ENCODE results near the gene LAG3. TPM values are rescaled to one million over a fixed set of nuclear protein-coding genes. Genes with fewer than 3 reads are reported as not detected.

Gene LAG3
- total and polyA plus RNA-seq, 10 of the 15 experiments (the other 5 are each of a cell fraction or from before 2014, with no cell fraction given), result 0.52 to 4.2 (median 1.0) TPM; not detected in 1

- Histone ChIP-seq H3K9ac (ENCODE audit: control insufficient read depth, insufficient read depth, low read length) (no peak overlapping the region), H3K27me3 (replicated peaks in 1 of 2; ENCODE audit: control insufficient read depth in 2 of 2, insufficient read depth in 2 of 2, low read length in 1 of 2) (no peaks in the 10 kb centered on the region), H3K4me1 (ENCODE audit: control insufficient read depth, insufficient read depth, low read length) (0 out of 2 replicates have a peak, but pooled peaks cover 2% of the 10 kb centered on the region), H2AFZ (ENCODE audit: control insufficient read depth, low read depth, low read length) (no peak overlapping the region), H4K20me1 (ENCODE audit: control insufficient read depth, insufficient read depth) (no peaks in the 10 kb centered on the region), H3K79me2 (ENCODE audit: control insufficient read depth, insufficient read depth, low read length) (no peaks in the 10 kb centered on the region), H3K27ac (ENCODE audit: control insufficient read depth, insufficient read depth) (no peak overlapping the region), H3K4me3 (no peak overlapping the region), H3K36me3 (ENCODE audit: control insufficient read depth in 2 of 2, insufficient read depth in 2 of 2, low read length in 1 of 2) (no peaks in the 10 kb centered on the region), H3K4me2 (ENCODE audit: control insufficient read depth, insufficient read depth) (no peak overlapping the region), H3K9me3 (replicated peaks; ENCODE audit: control insufficient read depth, insufficient read depth, low read length) (no peaks in the 10 kb centered on the region)
- ChIA-PET RAD21 (ENCODE audit: unreplicated experiment) (interaction anchor here (1.0 kb wide), 1 partner anchor 27 kb away, joined by 4 read pairs; no protein-coding TSS in a partner anchor), POLR2A (interaction anchor here (0.5 to 0.8 kb wide), 3 partner anchors 22 to 174 kb away, joined by 3 to 7 read pairs (median 3); no protein-coding TSS in a partner anchor), CTCF (interaction anchor here (0.6 to 0.7 kb wide), 2 partner anchors 26 to 34 kb away, joined by 3 read pairs; no protein-coding TSS in a partner anchor), SMC1A (ENCODE audit: uncharacterized antibody, unreplicated experiment) (interaction anchor here (0.9 to 1.1 kb wide), 2 partner anchors 9 to 10 kb away, joined by 3 to 4 read pairs; no protein-coding TSS in a partner anchor)
- no TSS peak for BruUV-seq (replicated peaks)
- TF ChIP-seq TCF12 (IDR thresholded peaks at IDR 0.05; ENCODE audit: low read depth, low read length), result no peak
- TF ChIP-seq ZBTB40 (IDR thresholded peaks at IDR 0.05; ENCODE audit: borderline replicate concordance), result no peak
- no peak for TF ChIP-seq CREM (IDR thresholded peaks at IDR 0.05; ENCODE audit: low read depth)
- no peak for TF ChIP-seq HSF1 (IDR thresholded peaks at IDR 0.05; ENCODE audit: low read depth, low read length)
- TF ChIP-seq RAD51 (IDR thresholded peaks at IDR 0.05), result no peak
- no peak for TF ChIP-seq NBN (IDR thresholded peaks at IDR 0.05)
- no peak for TF ChIP-seq GATAD2B (conservative IDR thresholded peaks at IDR 0.05; ENCODE audit: low read depth)
- TF ChIP-seq RFX5 (IDR thresholded peaks at IDR 0.05; ENCODE audit: low read depth, low read length), result no peak
- no peak for TF ChIP-seq E2F4 (IDR thresholded peaks at IDR 0.05; ENCODE audit: low read depth, low read length)
- no peak for TF ChIP-seq PRDM15 (CRISPR knock-in tag; IDR thresholded peaks at IDR 0.05)
- 89% methylated on average over 9 of the region's 9 CpGs for WGBS (ENCODE audit: insufficient coverage, insufficient replicate concordance, low lambda C conversion rate, missing lambda C conversion rate)
- no peak for DNase-seq (ENCODE audit: low read depth, low spot score)
- ATAC-seq, result no peak
- no peak for FAIRE-seq
- in situ Hi-C loops (cut with MboI) (no loop called here), intact Hi-C loops (cut with micrococcal nuclease; ENCODE audit: unreplicated experiment) (no loop called here)
Measured at GRCh38 chr12:6786416-6787094, 14.2 kb downstream of the LAG3 start.

All from GM12878 (cell line).